TTC549 (cell line): Measurements from ENCODE around the gene SF3A1.

ENCODE experiments used
- FAIRE-seq: peaks from 2 replicates; lab custom pipeline; 2012; peaks lifted over from hg19 to GRCh38; lab: Jason Lieb, UNC

The SF3A1 gene

GRCh38 chr22:30287648-30288418 is 68.9 kb downstream of the SF3A1 start:
- no peak for FAIRE-seq

- FAIRE-seq = no peak
These were observed 69.7 kb downstream of the SF3A1 start for GRCh38 chr22:30286813-30287647.

GRCh38 chr22:30286331-30286730 is 70.4 kb downstream of the SF3A1 start:
- no peak for FAIRE-seq

DNA sequence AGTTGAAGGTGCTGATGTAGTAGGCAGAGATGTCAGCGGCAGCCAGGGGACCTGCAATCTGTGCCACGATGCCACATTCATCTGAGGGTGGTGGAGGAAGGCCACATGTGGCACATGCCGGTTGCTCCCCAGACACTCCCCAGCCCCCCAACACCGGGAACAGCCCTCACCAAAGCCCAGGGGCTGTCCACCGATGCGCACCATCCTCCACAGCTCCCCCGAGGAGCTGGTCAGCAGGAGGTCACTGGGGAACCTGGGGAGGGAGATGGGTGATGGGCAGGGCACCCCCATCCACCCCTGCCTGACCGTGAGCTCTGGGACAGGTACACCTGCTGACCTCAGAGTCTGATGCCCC is 70.9 kb downstream of the SF3A1 start:
- no peak for FAIRE-seq

DNA sequence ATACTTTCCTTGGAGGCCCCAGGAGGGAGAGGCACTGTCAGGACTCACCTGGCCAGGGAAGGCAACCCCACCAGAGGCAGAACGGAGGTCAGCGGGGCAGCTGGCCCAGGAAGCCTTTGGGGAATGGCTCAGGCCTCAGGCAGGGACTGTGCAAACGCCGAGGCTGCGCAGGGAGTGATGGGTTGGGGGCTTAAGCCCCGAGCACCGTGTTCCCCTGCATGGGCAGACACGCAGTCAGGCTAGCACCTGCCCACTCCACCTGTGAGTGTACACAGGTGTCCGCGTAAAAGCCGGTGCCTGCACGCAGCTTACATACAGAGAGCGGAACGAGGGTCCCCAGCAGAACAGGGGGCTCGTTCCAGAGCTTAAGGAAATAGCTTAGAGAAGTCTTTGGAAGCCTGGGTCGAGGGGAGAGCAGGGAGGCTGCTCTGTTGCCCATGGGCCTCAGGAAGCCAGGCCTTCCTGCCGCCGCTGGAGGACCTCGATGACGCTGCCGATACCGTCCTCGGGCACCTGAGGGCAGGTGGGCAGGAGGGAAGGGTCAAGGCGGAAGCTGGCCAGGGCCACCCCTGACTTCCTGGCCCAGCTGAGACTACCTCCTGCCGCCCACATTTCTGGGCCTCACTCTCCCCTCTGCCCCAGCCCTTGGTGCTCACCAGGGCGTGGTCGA is 71.4 kb downstream of the SF3A1 start:
- no peak for FAIRE-seq

- FAIRE-seq = no peak
These were observed 72.0 kb downstream of the SF3A1 start for GRCh38 chr22:30284666-30285065.

GRCh38 chr22:30284172-30284571 is 72.5 kb downstream of the SF3A1 start:
- FAIRE-seq = no peak

- no peak for FAIRE-seq
These were observed 73.4 kb downstream of the SF3A1 start for GRCh38 chr22:30283342-30283741.

DNA sequence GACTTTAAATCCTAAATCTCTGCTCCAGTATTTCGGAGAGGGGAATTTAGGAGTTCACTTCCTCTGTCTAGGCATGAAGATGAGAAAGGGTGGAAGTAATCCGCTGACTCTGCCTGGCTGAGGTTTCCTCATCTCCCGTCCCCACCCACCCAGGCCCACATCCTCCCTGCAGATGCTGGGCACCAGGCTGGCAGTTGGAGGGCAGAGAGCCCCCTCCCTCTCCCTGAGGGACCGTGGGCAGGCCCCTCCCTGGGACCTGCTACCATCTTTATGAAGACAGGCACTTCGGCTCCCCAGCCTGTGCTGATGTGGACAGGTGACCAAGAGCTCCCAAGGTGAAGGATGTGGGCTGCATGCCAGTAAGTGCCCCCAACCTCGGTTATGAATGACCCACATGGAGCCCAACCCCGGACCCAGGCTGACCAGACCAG is 74.1 kb downstream of the SF3A1 start:
- FAIRE-seq = no peak
